RWPE2 (cell line): ENCODE data around the gene IL18.
"Not testable (repeated sequence)": the region's sequence is repeated elsewhere in the genome, so short reads cannot be mapped to it uniquely, and the experiment has no call there.

Experiments
- ATAC-seq: fragments of 200-7000 bp; cut with Tn5 transposase; 3 replicates; pipeline ENCODE4 v1.9.1; 2021; ENCODE audit warnings: low read depth
- DNase-seq: peaks from one replicate; pipeline ENCODE4 v3.0.0-alpha.2; 2020; ENCODE audit warnings: low spot score
- H3K27ac ChIP-seq: fragments of 450-650 bp; 2 replicates; pipeline ENCODE4 v1.5.1; 2017; ENCODE audit warnings: mild to moderate bottlenecking; ENCODE audit not compliant: poor library complexity, severe bottlenecking
- H3K27me3 ChIP-seq: fragments of 250-450 bp; sonication (Bioruptor Pico); 2 replicates; pipeline ENCODE4 v1.5.1; 2021; ENCODE audit warnings: mild to moderate bottlenecking, moderate library complexity; ENCODE audit not compliant: insufficient read depth, poor library complexity, severe bottlenecking
- H3K36me3 ChIP-seq: fragments of 250-450 bp; sonication (Bioruptor Pico); 2 replicates; pipeline ENCODE4 v1.5.1; 2020; ENCODE audit warnings: low read depth, mild to moderate bottlenecking, moderate library complexity
- H3K4me1 ChIP-seq: fragments of 250-450 bp; sonication (Bioruptor Pico); 2 replicates; pipeline ENCODE4 v1.5.1; 2021; ENCODE audit warnings: mild to moderate bottlenecking, moderate library complexity; ENCODE audit not compliant: insufficient read depth, poor library complexity, severe bottlenecking
- H3K4me3 ChIP-seq: fragments of 250-450 bp; sonication (Bioruptor Pico); 2 replicates; pipeline ENCODE4 v1.5.1; 2021; ENCODE audit warnings: mild to moderate bottlenecking, moderate library complexity; ENCODE audit not compliant: severe bottlenecking
- H3K9me3 ChIP-seq: fragments of 250-450 bp; sonication (Bioruptor Pico); 2 replicates; pipeline ENCODE4 v1.5.1; 2021; ENCODE audit warnings: mild to moderate bottlenecking, moderate library complexity; ENCODE audit not compliant: severe bottlenecking
- TF ChIP-seq, protein P1 (sequence below): fragments of 450-650 bp; IDR thresholded peaks from one replicate; pipeline ENCODE4 v1.5.1; 2017; ENCODE audit warnings: mild to moderate bottlenecking, moderate library complexity; ENCODE audit not compliant: poor library complexity, severe bottlenecking

IL18 gene

DNA sequence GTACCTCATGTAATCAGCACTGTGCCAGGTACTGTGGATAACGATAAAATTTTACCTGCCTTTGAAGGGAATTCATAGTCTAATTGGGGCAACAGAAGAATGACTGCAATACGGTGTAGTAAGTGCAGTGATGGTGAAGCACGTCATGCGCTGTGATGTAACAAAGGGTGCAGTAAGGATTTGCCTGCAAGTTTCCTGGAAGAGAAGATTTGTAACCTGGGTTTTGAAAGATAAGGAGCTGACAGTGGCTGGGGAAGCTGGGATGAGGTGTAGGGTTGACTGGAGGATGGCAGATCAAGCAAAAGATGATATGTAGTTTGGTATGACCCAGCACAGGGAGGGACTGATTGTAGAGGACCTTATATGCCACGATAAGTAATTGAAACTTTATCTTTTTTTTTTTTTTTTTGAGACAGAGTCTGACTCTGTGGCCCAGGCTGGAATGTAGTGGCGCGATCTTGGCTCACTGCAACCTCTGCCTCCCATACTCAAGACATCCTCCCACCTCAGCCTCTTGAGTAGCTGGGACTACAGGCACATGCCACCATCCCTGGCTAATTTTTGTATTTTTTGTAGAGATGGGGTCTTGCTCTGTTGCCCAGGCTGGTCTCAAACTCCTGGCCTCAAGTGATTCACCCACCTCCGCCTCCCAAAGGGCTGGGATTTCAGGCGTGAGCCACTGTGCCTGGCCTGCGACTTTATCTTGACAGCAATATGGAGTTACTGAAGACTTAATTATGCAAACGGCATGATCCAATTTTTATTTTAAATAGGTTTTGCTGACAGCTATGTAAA lies 66.0 kb downstream of the IL18 start:
- TF ChIP-seq, protein P1, sequence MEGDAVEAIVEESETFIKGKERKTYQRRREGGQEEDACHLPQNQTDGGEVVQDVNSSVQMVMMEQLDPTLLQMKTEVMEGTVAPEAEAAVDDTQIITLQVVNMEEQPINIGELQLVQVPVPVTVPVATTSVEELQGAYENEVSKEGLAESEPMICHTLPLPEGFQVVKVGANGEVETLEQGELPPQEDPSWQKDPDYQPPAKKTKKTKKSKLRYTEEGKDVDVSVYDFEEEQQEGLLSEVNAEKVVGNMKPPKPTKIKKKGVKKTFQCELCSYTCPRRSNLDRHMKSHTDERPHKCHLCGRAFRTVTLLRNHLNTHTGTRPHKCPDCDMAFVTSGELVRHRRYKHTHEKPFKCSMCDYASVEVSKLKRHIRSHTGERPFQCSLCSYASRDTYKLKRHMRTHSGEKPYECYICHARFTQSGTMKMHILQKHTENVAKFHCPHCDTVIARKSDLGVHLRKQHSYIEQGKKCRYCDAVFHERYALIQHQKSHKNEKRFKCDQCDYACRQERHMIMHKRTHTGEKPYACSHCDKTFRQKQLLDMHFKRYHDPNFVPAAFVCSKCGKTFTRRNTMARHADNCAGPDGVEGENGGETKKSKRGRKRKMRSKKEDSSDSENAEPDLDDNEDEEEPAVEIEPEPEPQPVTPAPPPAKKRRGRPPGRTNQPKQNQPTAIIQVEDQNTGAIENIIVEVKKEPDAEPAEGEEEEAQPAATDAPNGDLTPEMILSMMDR: no peak
- H3K9me3 ChIP-seq: no peaks in the 10 kb centered on the region
- no peaks in the 10 kb centered on the region for H3K27me3 ChIP-seq
- H3K4me1 ChIP-seq: no peaks in the 10 kb centered on the region
- peaks cover 31% of the 10 kb centered on the region for H3K36me3 ChIP-seq
- no peak for DNase-seq
- ATAC-seq: no peak
- H3K27ac ChIP-seq: no peak overlapping the region
- no peak overlapping the region for H3K4me3 ChIP-seq

DNA sequence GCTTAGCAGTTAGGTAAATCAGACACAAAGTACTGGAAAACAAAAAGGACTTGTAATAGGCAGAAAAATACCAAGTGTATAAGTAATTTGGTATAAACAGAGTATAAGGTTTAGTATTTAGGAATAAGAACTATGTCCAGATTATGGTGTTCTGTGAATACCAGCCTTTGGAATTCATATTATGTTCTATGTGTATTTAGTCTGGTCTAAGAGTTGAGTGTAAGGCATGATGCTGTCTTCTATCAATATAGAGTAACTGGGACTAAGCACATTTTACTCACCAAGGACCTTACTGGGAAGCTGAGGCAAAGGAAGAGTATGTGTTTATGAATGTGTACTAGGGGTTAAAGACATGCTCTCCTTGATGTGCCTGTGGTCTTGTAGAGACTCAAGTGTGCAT lies 67.7 kb downstream of the IL18 start:
- DNase-seq (no peak), ATAC-seq (no peak)
- Histone ChIP-seq H3K27ac (no peak overlapping the region), H3K4me3 (no peak overlapping the region), H3K4me1 (no peaks in the 10 kb centered on the region), H3K36me3 (peaks cover 48% of the 10 kb centered on the region), H3K27me3 (no peaks in the 10 kb centered on the region), H3K9me3 (no peaks in the 10 kb centered on the region)
- TF ChIP-seq, protein P1: no peak

DNA sequence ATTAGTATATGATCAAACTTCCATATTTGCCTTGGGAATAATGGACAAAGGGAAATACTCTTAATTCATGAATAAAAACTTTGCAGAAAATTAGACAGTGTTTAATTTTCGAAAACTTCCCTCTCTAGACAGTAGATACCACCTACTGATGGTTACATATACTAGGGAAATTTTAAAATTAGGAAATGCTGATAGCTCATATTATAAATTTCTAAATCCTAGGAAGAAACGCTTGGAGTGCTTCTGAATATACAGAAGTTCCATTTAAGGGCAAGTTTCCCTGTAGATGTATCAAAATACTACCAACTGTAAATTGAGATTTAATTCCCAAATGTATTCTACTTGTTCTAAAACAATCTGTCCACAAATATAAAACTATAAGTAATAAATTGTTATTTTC lies 68.6 kb downstream of the IL18 start:
- peaks cover 57% of the 10 kb centered on the region for H3K36me3 ChIP-seq
- ATAC-seq, H3K4me3 ChIP-seq, H3K27me3 ChIP-seq, H3K27ac ChIP-seq, DNase-seq, H3K9me3 ChIP-seq, H3K4me1 ChIP-seq: not testable (repeated sequence)
